ENCODE measurements around the gene PCDH12.

DNA sequence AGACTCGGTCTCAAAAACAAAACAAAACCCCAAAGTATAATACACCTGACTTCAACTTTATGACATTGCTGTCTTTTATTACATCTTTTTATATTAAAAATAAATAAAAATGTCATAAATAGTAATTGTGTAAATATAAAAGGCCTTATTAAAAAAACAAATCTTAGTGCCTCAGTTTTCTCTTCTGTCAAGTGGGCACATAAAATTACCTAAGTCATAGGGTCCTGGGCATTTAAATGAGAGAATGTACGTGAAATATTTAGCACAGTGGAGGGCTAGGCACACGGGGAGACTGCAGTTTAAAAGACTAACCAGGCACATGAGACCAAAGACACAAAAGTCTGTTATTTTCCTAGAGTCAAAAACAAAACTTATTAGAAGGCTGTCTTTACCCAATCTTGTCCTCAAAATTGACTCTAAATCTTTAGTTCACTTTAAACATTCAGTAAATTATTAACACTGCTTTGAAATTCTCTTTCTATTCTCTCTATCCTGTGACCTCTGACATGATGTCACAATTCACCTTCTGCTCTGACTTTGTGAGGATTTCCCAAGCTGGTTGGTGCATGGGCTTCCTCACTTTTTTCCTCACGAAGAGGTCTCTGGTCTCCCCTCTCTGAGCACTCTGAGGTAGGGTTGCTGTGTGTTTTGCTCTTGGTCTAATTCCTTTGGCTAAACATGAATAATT lies 8.4 kb upstream of the PCDH12 start:
- TF ChIP-seq, protein P1, sequence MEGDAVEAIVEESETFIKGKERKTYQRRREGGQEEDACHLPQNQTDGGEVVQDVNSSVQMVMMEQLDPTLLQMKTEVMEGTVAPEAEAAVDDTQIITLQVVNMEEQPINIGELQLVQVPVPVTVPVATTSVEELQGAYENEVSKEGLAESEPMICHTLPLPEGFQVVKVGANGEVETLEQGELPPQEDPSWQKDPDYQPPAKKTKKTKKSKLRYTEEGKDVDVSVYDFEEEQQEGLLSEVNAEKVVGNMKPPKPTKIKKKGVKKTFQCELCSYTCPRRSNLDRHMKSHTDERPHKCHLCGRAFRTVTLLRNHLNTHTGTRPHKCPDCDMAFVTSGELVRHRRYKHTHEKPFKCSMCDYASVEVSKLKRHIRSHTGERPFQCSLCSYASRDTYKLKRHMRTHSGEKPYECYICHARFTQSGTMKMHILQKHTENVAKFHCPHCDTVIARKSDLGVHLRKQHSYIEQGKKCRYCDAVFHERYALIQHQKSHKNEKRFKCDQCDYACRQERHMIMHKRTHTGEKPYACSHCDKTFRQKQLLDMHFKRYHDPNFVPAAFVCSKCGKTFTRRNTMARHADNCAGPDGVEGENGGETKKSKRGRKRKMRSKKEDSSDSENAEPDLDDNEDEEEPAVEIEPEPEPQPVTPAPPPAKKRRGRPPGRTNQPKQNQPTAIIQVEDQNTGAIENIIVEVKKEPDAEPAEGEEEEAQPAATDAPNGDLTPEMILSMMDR (IDR thresholded peaks at IDR 0.05; ENCODE audit: low read length) = no peak
- no peak for TF ChIP-seq EZH2phosphoT487 (IDR thresholded peaks at IDR 0.05; ENCODE audit: low read length)

Data from MM.1S (cell line).